H1 (cell line): Measurements from ENCODE around the gene SMYD5. TPM values are rescaled to one million over a fixed set of nuclear protein-coding genes. Genes with fewer than 3 reads are reported as not detected.

Experiments
- CTCF ChIA-PET: fragments of 300-600 bp; sonication (Branson Sonifier 250); formaldehyde crosslinking; loops from one replicate; lab custom pipeline; 2021; ENCODE audit not compliant: partially characterized antibody; lab: Charles Lee
- POLR2A ChIA-PET: fragments of 300-600 bp; sonication (Branson Sonifier 250); formaldehyde crosslinking; loops from one replicate; lab custom pipeline; 2021; ENCODE audit warnings: inconsistent platforms; ENCODE audit not compliant: partially characterized antibody; lab: Charles Lee
- DNase-seq, 2 experiments: peaks; one replicate each; pipeline versions ENCODE4 v3.0.0 to v3.0.0-alpha.2; 2010 to 2022; ENCODE audit warnings: low spot score in 2 of 2, low read depth in 1 of 2, mixed read lengths in 1 of 2
- FAIRE-seq: peaks from 2 replicates; lab custom pipeline; 2011; peaks lifted over from hg19 to GRCh38; lab: Jason Lieb, UNC
- H2AFZ ChIP-seq: 2 replicates; pipeline ENCODE4 v1.8.1; 2012; ENCODE audit warnings: low read length, inconsistent platforms
- H2AK5ac ChIP-seq: 2 replicates; pipeline ENCODE4 v1.6.1; 2013; ENCODE audit warnings: low read depth, low read length
- H2BK120ac ChIP-seq: replicated peaks from 2 replicates; pipeline ENCODE3; 2013; ENCODE audit warnings: low read depth, low read length, inconsistent platforms
- H2BK12ac ChIP-seq: 2 replicates; pipeline ENCODE4 v1.6.1; 2013; ENCODE audit warnings: low read depth, low read length
- H2BK15ac ChIP-seq: 2 replicates; pipeline ENCODE4 v1.6.1; 2013; ENCODE audit warnings: low read length
- H2BK20ac ChIP-seq: 2 replicates; pipeline ENCODE4 v1.6.1; 2013; ENCODE audit warnings: low read length
- H2BK5ac ChIP-seq: 2 replicates; pipeline ENCODE4 v1.6.1; 2013; ENCODE audit warnings: low read depth, low read length
- H3K14ac ChIP-seq: 2 replicates; pipeline ENCODE4 v1.6.1; 2013; ENCODE audit warnings: inconsistent platforms; ENCODE audit not compliant: insufficient read length
- H3K18ac ChIP-seq: 2 replicates; pipeline ENCODE4 v1.6.1; 2013; ENCODE audit warnings: low read length; ENCODE audit errors: extremely low read depth
- H3K23ac ChIP-seq: 2 replicates; pipeline ENCODE4 v1.6.1; 2013; ENCODE audit warnings: inconsistent platforms; ENCODE audit not compliant: insufficient read length
- H3K23me2 ChIP-seq: 2 replicates; pipeline ENCODE4 v1.6.1; 2013; ENCODE audit warnings: low read depth, low read length
- H3K27ac ChIP-seq: 2 replicates; pipeline ENCODE4 v1.6.1; 2011; ENCODE audit warnings: low read depth, low read length, inconsistent platforms
- H3K27me3 ChIP-seq, 4 experiments: replicated peaks in 1 of 4; 1 replicate in 1 of 4; 2 replicates in 3 of 4; pipeline versions ENCODE4 v1.6.1 to v1.8.1; 2011 to 2013; ENCODE audit warnings: low read length in 3 of 4, mild to moderate bottlenecking in 3 of 4, inconsistent platforms in 2 of 4, mixed read lengths in 2 of 4, moderate library complexity in 1 of 4; ENCODE audit not compliant: control insufficient read depth in 3 of 4, insufficient read depth in 3 of 4; ENCODE audit errors: extremely low read depth in 1 of 4
- H3K36me3 ChIP-seq, 4 experiments: 2 replicates each; pipeline versions ENCODE4 v1.6.1 to v1.8.1; 2011 to 2013; ENCODE audit warnings: mild to moderate bottlenecking in 4 of 4, low read length in 3 of 4, moderate library complexity in 2 of 4, control low read depth in 1 of 4, inconsistent platforms in 1 of 4; ENCODE audit not compliant: insufficient read depth in 4 of 4, control insufficient read depth in 2 of 4
- H3K4ac ChIP-seq: replicated peaks from 2 replicates; pipeline ENCODE3; 2013; ENCODE audit warnings: low read length, low read depth, mixed read lengths, inconsistent platforms; ENCODE audit not compliant: insufficient read length
- H3K4me1 ChIP-seq, 4 experiments: replicated peaks in 1 of 4; 1 replicate in 1 of 4; 2 replicates in 3 of 4; pipeline versions ENCODE4 v1.6.1 to v1.8.1; 2011 to 2013; ENCODE audit warnings: low read length in 3 of 4, inconsistent platforms in 2 of 4, mixed read lengths in 1 of 4; ENCODE audit not compliant: insufficient read depth in 4 of 4, control insufficient read depth in 3 of 4
- H3K4me2 ChIP-seq, 2 experiments: 2 replicates each; pipeline versions ENCODE4 v1.6.1 to v1.8.1; 2011 to 2013; ENCODE audit warnings: low read depth in 2 of 2, low read length in 2 of 2, control low read depth in 1 of 2, inconsistent platforms in 1 of 2, mild to moderate bottlenecking in 1 of 2; ENCODE audit not compliant: insufficient read depth in 1 of 2
- H3K4me3 ChIP-seq, 4 experiments: fragments of 200-600, 300-600 bp in 1 of 4; sonication (generic), shearing (Covaris generic), sonication (Bioruptor Twin) in 1 of 4; 2 replicates each; pipeline versions ENCODE4 v1.5.1 to v1.8.1; 2011 to 2016; ENCODE audit warnings: low read length in 4 of 4, low read depth in 3 of 4, control low read depth in 2 of 4, inconsistent platforms in 2 of 4, mild to moderate bottlenecking in 2 of 4, mixed read lengths in 1 of 4, moderate library complexity in 1 of 4; ENCODE audit not compliant: insufficient read depth in 2 of 4; ENCODE audit errors: extremely low read depth in 1 of 4
- H3K56ac ChIP-seq: replicated peaks from 2 replicates; pipeline ENCODE3; 2013; ENCODE audit warnings: low read depth, mild to moderate bottlenecking, mixed read lengths, low read length, inconsistent platforms; ENCODE audit not compliant: insufficient read length
- H3K79me1 ChIP-seq: 2 replicates; pipeline ENCODE4 v1.6.1; 2013; ENCODE audit warnings: low read depth, low read length, control low read depth
- H3K79me2 ChIP-seq, 2 experiments: 2 replicates each; pipeline versions ENCODE4 v1.6.1 to v1.8.1; 2012 to 2013; ENCODE audit warnings: low read length in 2 of 2, mild to moderate bottlenecking in 2 of 2, inconsistent platforms in 1 of 2; ENCODE audit not compliant: insufficient read depth in 2 of 2, control insufficient read depth in 1 of 2
- H3K9ac ChIP-seq, 4 experiments: replicated peaks in 1 of 4; 1 replicate in 1 of 4; 2 replicates in 3 of 4; pipeline versions ENCODE4 v1.6.1 to v1.8.1; 2011 to 2013; ENCODE audit warnings: low read depth in 3 of 4, low read length in 3 of 4, control low read depth in 2 of 4, mild to moderate bottlenecking in 2 of 4, moderate library complexity in 2 of 4, inconsistent platforms in 1 of 4; ENCODE audit errors: extremely low read depth in 1 of 4
- H3K9me3 ChIP-seq, 2 experiments: 2 replicates each; pipeline versions ENCODE4 v1.6.1 to v1.8.1; 2012 to 2013; ENCODE audit warnings: mild to moderate bottlenecking in 2 of 2, moderate library complexity in 2 of 2, control low read depth in 1 of 2, inconsistent platforms in 1 of 2, low read depth in 1 of 2, low read length in 1 of 2, mixed read lengths in 1 of 2; ENCODE audit not compliant: insufficient read depth in 2 of 2
- H4K20me1 ChIP-seq, 2 experiments: replicated peaks in 1 of 2; 2 replicates each; pipeline versions ENCODE3 to v1.8.1; 2011 to 2013; ENCODE audit warnings: inconsistent platforms in 2 of 2, low read length in 2 of 2, mild to moderate bottlenecking in 1 of 2; ENCODE audit not compliant: insufficient read depth in 2 of 2, control insufficient read depth in 1 of 2
- H4K5ac ChIP-seq: 2 replicates; pipeline ENCODE4 v1.6.1; 2013; ENCODE audit warnings: low read length, low read depth, mixed read lengths, inconsistent platforms; ENCODE audit not compliant: insufficient read length
- H4K8ac ChIP-seq: 2 replicates; pipeline ENCODE4 v1.8.0; 2013; ENCODE audit warnings: mild to moderate bottlenecking, moderate library complexity, low read length, inconsistent platforms; ENCODE audit not compliant: insufficient read depth; ENCODE audit errors: extremely low read depth
- H4K91ac ChIP-seq: replicated peaks from 2 replicates; pipeline ENCODE3; 2013; ENCODE audit warnings: low read length, mixed read lengths, inconsistent platforms; ENCODE audit not compliant: insufficient read length
- EZH2 ChIP-seq: fragments of 200-600 bp; sonication (generic); IDR thresholded peaks from 2 replicates; pipeline ENCODE4 v1.7.1; 2012; ENCODE audit warnings: low read depth, mild to moderate bottlenecking, moderate library complexity, low read length, inconsistent platforms; ENCODE audit not compliant: severe bottlenecking
- PHF8 ChIP-seq: fragments of 200-600 bp; sonication (generic); conservative IDR thresholded peaks from 2 replicates; pipeline ENCODE4 v1.7.1; 2012; ENCODE audit warnings: low read depth, mild to moderate bottlenecking, inconsistent platforms, low read length, moderate library complexity
- WGBS, 2 experiments: shearing (Covaris generic) in 1 of 2; methylation state at CpG; one replicate each; pipeline versions ENCODE4 v1.1.6 to v1.1.7; 2013 to 2015; ENCODE audit warnings: low lambda C conversion rate in 2 of 2, mixed read lengths in 2 of 2, inconsistent platforms in 1 of 2, low coverage in 1 of 2, missing lambda C conversion rate in 1 of 2; ENCODE audit not compliant: insufficient replicate concordance in 2 of 2, insufficient coverage in 1 of 2, insufficient read length in 1 of 2; ENCODE audit errors: extremely low coverage in 1 of 2, missing lambda C conversion rate in 1 of 2; 5-methylcytosine and 5-hydroxymethylcytosine counted together
- polyA plus RNA-seq, 7 experiments: library from polyadenylated mRNA; depleted of rRNA in 3 of 7; stranded (reverse) in 5 of 7; unstranded in 2 of 7; fragments of >200 nt in 5 of 7; fragments of 200-250 nt in 2 of 7; gene quantifications; 1 replicate in 5 of 7; 2 replicates in 1 of 7; 4 replicates in 1 of 7; pipeline versions ENCODE4 v1.2.1 to v1.2.3, GENCODE V29; 2011 to 2013; ENCODE audit warnings: missing spikeins in 2 of 7, mixed read lengths in 2 of 7
- total RNA-seq: library from RNA; stranded (reverse); fragmentation: NEBNext Ultra II Directional; extraction: Animal tissue kit (Norgen Biotek cat#: 25700); gene quantifications from 2 replicates; pipeline ENCODE4 v1.2.1, GENCODE V29; 2021

Gene SMYD5
- total and polyA plus RNA-seq, 2 of the 8 experiments (the other 6 are each of a cell fraction or from before 2014, with no cell fraction given) = 35.2 to 56.7 TPM

GRCh38 chr2:73249636-73250035 lies 35.6 kb downstream of the SMYD5 start:
- FAIRE-seq (no peak), DNase-seq (no peak)
- POLR2A ChIA-PET = interaction anchor here (1.2 to 6.5 kb wide), 2 partner anchors 13 to 18 kb away, joined by 4 to 105 read pairs; partner anchors contain the start of genes CCT7 and PRADC1
- Histone ChIP-seq H3K27ac (no peak overlapping the region), H3K9me3 (no peaks in the 10 kb centered on the region), H2BK5ac (no peak overlapping the region), H3K18ac (no peak overlapping the region), H4K5ac (no peak overlapping the region), H2BK12ac (no peak overlapping the region), H3K56ac (no peak overlapping the region), H3K4ac (no peak overlapping the region), H4K20me1 (peaks cover 7 to 18% of the 10 kb centered on the region in 2 experiments), H3K79me2 (no peaks in the 10 kb centered on the region), H3K4me1 (no peaks in the 10 kb centered on the region), H3K4me2 (no peak overlapping the region), H2AFZ (no peak overlapping the region), H2BK15ac (no peak overlapping the region), H3K9ac (no peak overlapping the region), H3K23ac (no peak overlapping the region), H4K91ac (no peak overlapping the region), H4K8ac (no peak overlapping the region), H2AK5ac (no peak overlapping the region), H3K27me3 (no peaks in the 10 kb centered on the region), H3K23me2 (no peaks in the 10 kb centered on the region), H3K4me3 (no peak overlapping the region), H3K14ac (no peak overlapping the region), H3K79me1 (peaks cover 2% of the 10 kb centered on the region; the same call in 1 of the 2 replicates), H2BK20ac (no peak overlapping the region), H3K36me3 (peaks cover 58 to 99% (median 81%) of the 10 kb centered on the region in 4 experiments), H2BK120ac (no peak overlapping the region)
- CTCF ChIA-PET = interaction anchor here (1.0 to 1.7 kb wide), 3 partner anchors 14 to 41 kb away, joined by 3 to 6 read pairs (median 3); no protein-coding TSS in a partner anchor
- no peak for TF ChIP-seq EZH2
- TF ChIP-seq PHF8 = no peak
- WGBS, 2 experiments = 90% methylated on average over 9 of the region's 9 CpGs; no CpG with 5 or more reads in 1 of the 2 experiments
